Activated T-cell treated with anti-CD3 and anti-CD28 coated beads for 4 hours (primary cell): Measurements from ENCODE around the gene STK24.

Experiments
- DNase-seq: peaks from one replicate; pipeline ENCODE4 v3.0.0-alpha.2; 2020

STK24 gene

DNA sequence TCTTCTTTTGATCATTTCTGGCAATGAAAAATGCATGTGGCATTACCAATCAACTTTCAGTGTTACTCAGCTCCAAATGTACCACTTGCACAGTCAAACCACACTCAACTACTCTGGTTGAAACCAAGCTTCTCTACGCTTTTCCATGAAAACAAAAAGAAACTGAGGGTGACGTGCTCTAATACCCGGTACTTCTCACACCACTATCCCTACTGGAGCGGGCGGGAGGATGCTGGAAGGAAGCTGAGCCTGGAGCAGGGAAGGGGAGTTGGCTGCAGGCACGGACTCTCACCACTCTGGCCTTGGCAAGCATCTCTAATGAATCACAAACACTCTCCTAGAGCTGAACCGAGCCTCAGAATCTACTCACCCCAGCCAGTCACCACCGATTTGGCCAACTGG is 48.2 kb downstream of the STK24 start:
- no peak for DNase-seq

DNA sequence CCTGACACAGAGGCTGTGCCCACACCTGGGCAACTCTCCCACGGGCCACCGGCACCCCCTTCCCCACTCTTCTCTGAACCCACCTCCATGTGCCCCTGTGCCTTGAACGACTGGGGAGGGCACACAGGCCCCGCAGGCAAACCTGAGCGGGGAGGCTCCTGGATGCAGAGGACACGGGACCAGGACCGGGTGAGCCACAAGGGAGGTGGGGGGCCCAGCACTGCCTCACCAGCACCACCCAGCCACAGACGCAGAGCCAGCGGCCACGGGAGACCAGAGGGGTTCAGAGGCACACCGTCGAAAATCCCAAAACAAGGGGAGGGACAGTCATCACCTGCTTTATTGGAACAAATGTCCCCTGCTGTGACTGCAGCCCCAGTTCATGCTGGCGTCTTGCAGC is 49.4 kb downstream of the STK24 start:
- DNase-seq = no peak

DNA sequence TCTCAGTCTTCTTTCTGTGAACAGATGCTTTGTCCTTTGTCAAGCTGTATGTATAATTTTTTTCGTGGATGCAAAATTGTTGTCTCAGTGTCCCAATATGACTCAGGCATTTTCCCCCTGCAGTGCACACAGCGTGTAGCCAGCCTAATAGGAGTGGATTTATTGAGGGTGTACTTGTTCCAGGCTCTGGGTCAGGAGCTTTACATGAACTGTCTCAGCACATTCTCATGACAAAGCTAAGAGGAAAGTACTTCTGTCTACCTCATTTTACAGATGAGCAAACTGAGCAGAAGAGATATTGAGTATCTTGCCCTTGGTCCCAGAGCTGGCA is 50.8 kb downstream of the STK24 start:
- DNase-seq = no peak

DNA sequence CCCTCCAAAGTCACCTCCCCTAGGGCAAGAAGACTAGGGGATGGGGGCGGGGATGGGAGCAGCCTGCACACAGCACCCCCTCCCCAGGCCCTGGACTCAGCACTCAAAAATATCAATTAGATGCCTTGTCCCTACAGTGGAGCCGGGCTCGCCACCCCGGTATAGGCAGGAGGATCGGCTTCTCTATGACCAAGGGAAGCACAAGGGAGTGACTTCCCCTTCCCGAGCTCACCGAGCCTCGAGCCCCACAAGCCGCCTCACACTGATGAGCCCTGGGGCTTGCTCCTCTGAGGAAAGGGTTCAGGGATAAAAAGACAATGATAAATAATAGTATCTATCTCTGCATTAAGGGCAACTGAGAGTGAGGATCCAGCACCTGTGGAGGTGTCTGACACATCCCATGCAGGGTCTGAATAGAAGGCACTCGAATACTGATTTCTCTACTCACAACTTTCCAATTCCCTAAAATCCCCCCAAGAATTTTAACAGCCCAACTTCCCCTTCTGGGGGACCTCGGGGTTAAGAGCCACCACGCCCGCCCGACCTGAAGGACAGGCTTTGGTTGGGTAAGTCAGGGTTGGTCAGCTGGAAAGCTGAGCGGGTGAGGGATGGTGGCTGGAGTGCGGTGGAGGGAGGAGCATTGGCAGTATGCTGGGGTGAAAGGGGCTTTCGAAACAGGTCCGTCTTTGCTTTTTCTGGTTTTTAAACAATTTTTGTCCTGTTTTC is 51.3 kb downstream of the STK24 start:
- no peak for DNase-seq

DNA sequence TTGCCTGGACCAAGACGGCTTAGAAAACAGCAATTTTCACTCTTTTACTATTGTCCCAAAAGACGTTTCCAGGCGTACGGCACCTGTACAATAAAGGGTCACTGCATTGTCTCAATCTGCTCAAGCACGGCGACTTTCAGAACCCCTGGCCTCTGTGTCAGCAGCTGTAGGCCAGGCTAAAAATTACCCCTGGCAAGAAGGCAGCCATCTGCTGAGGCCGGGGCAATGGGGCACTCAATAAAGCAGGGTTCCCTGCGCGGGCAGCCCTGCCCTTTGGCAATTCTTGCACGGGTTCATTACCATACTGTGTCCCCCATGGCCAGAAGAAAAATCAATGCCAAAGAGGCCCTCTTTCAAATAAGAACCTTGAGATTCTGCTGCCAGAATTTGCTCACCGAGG is 52.1 kb downstream of the STK24 start:
- DNase-seq = no peak

DNA sequence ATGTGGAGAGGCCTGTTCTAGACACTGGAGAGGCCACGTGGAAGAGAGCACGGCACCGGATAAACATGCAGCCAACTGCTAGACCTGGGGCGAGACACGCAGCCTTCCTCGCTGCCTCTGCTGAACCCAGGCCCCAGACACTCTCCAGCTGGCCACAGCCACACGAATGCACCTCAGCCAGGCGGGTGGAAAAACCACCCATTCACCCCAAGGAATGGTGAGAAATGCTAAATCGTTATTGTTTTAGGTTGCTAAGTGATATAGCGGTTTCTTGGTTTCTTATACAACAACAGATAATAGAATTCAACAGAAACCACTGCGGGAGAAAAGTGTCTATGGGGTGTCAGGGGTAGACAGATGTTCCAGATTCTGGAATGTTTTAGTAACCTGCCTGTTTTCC is 52.5 kb downstream of the STK24 start:
- no peak for DNase-seq

DNA sequence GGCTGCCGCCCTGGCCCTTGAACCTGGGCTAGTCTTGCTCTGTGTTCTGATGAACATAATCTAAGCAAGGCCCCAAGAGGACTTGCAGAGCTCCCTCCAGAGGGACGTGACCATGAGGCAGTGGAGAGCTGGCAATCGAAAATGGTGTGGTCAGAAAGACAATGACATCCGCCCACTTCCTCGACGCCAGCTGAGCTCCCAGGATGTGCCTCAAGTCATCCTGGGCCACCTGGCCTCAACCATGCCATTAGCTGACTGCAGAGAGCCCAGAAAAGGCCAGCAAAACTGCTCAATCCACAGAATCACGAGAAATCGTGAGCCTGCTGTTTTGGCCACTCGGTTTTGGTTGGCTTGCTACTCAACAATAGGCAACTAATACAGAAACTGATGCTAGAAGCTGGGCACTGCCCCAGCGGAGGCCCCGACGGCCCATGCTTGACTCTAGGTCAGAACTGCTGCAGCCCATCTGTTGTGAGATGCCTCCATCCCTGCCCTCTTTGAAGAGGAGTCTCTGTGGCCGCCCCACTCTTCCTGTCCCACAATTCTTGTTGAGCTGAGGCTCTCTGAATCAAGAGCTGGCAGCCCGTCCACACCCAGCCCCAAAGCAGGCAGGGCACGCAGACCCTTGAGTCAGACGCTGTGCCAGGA is 53.3 kb downstream of the STK24 start:
- DNase-seq = no peak

DNA sequence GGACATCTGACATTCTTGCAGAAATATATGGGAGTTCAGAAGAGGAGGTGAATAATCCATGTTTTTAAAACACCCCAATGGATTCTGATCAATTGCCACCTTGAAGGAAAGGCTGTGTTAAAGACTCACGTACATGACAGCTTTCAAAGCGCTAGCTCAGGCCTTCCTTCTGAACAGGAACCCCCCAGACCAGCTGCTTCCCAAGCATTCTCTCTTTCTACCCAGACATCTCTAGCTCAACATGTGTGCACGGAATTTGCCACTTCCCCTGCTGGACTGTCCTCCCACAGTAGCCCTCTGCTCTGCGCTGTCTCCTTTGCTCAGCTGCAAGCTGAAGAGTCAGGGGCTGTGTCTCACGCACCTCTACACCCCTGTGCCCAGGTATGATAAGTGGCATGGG is 54.5 kb downstream of the STK24 start:
- no peak for DNase-seq

DNA sequence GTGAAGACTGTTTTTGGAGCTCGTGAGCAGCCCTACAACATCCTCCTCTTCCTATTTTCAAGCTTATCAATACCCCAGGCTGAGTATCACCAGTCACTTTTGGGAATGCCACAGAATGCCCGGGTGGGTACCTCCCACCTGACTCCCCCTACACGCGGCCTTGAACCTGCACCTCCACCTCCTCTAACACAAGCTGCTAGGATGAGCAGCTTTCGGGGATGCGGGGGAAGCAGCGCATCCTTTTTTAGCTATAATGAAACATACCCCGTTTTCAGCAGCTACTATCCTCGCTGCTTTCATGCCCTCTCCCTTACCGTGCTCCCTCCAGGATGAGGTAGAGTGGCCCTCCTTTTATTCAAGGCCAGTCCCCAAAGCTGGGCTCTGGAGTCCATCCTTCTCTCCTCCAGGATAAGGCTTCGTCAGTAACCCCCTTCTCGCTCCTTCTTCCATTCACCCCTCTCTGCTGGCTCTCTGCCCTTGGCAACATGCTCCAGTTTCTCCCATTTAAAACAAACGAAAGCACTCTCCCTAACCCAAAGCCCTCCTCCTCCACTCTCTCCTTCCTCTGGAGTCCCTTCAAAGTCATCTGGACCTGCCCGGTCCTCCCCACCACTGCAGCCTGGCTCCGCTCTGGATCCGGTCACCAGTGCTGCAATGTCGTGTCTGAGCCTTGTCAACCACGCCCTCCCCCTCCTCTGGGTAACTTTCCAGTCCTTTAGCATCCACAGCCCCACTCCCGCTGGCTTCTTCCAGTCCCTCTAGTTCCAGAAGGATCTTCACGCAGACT is 55.3 kb downstream of the STK24 start:
- DNase-seq = no peak

DNA sequence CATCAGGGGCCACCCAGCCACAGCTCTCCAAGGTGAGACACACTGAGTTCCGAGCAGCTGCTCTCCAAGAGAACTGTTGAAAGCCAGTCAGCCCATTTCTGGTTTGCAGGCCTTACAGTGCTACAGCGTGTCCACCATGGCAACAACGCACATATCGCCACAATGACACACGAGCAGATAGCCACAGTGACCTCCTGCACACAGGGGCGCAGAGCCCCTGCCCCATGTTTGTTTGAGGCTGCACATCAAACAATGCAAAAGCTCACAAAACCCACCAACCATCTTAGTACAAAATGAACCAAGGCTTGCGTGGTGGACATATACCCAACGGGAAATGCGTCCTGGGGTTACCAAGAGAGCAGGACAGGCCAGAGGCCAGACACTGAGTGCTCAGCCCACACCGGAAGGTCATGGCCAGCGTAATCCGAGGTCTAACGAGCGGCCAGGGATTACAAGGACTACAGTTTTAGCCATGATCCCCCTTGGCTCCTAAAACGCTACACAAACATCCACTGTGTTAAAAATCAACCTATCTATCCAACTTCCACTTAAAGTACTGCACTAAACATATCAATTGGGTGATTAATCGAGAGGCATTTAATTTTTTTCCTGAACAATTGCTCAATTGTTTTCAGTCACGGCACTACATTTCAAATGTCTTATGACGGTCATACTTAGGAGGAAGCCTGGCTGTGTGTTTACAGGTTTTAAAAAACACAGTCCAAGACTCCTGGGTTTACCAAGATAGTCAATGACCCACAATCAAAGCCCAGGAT is 56.0 kb downstream of the STK24 start:
- no peak for DNase-seq

DNA sequence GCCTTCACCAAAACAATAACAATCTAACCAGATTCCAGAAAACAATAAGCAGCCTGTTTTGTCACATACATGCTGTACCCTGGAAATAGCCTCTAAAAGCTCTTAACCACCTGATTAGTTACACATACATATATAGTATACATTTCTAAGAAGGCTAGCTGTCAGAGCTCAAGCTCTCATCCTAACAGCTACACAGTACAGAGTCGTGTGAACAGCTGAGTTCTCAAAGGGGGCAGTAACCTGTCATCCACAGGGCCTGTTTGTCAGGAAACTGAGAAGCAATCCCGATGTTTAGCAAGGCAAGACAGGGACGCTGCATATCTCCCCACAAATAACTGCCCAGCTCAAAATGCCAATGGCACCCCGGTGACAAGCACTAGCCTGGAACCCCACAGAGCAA is 56.9 kb downstream of the STK24 start:
- DNase-seq = no peak

DNA sequence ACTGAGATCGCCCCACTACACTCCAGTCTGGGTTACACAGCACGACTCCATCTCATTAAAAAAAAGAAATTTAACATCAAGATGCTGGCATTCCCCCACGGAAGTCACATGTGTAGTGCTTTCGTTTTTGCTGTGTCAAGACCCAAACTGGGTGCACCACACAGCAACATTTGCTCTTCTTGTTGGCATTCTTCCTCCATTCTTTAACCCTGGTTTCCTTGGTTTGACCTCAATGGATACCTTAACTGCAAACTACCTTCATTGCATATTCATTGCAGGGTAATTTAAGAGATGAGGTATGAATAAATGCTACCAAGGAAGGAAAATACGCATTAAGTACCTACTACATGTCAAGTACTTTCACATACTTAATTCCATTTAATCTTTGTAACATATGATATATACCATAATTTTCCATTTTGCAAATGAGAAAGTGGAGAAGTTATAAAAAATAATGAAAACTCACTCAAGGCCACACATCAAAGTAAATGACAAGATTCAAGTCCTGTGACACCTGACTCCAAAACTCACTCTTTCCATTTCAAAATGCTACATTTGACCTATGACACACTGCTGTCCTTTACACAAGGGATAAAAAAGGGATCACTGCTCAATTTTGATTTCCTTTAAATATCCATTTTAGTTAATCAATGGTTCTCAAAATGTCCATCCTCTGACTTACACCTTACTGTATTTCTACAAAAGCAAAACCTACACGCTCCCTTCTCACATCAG is 59.2 kb downstream of the STK24 start:
- DNase-seq = no peak

DNA sequence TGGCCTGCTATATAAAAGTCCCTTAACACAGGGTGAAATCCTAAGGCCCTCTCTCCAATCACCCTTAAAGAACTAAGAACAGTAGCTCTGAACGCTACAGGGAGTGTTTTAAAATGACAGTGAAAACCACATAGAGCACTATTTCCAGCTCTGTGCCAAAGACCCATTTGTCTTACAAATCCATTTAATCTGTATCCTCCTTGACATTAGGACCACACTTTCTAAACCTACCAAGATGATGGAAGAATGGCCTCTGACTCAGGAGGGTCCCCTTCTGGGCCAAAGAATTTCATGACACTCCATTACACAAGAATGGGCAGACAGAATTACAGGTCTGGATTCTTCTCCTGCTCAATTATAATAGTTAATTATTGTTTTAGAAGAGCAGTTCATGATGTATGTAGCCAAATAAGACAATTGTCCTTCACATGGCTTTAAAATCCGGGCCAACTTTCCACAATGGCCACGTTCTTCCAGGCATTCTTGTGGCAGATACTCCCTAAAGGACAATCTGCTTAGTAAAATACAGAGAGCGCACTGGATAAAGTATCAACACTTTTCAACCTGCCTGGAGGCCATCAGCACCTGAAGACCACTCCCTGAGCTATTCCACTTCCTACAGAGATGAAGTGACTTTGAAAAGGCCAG is 61.0 kb downstream of the STK24 start:
- DNase-seq = no peak

DNA sequence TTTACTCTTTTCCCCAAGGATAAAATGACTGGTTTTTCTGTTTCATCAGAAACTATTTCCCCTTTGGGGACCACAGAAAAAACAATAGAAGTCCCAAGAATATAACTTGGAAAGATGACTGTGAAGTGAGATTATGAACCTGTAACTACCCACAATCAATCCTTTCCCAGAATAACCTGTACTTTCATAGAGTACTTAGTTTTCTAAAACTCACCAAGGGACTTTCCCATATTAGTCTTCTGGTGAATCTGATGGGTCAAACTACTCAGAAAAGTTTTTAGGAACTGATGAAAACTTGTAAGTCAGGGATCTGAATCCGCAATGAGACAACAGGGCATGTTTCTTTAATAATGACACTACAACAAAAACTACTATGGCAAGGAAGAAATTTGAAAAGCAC is 62.6 kb downstream of the STK24 start:
- DNase-seq = no peak

DNA sequence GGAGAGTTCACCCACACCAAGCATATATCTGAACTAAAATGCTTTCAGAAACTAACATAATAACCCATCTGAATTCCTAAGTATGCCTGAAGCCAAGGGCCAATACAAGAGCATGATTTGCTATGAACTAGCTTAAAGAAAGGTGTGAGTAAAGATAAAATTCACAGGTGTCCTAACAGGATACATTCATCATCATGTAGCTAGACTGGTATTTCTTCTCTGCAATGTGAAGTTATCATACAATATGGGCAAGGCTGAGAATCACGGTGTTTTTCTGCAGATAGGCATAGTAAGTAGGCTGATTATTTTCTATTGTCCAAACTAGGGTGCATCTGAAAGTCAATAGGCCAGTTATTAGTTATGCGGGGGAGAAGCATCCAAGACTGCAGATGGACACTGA is 63.1 kb downstream of the STK24 start:
- no peak for DNase-seq

DNA sequence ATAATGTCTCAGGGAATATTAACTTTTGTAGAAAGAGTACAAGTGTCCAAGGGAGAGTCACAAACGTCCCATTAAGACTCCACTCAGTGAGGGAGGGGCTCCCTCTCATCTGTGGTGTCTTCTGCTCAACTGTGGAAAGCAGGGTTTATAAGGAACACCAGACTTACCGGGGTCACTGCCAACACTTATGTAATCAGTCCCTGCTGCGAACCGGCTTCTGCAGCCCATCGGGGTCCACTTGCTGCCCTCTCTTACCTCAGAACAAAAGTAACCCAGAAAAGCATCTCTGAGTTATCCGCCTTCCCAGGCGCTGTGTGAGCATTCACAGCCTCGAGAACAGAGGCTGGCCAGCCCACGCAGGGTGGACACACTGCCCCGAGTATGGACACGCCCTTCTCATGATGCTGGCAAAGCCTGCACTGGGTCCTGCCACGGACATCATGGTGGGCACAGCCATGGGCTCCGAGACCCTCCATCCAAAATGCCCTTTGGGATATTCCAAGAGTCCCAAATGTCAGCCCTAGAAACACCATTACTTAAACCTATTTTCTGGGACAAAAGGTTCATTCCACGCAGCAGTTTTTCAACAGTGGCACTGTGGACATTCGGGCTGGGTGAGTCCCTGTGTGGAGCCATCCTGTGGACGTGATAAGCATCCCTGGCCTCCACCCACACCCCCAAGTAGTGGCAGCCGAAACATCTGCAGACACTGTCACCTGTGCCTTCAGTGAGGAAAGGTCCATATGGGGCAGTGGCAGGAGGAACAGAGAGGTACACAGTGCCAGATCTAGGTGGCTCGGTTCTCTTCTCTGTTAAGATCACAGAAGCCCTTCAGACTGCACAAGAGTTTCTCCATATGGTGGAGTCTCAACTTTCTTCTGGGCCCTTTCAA is 63.9 kb downstream of the STK24 start:
- no peak for DNase-seq

DNA sequence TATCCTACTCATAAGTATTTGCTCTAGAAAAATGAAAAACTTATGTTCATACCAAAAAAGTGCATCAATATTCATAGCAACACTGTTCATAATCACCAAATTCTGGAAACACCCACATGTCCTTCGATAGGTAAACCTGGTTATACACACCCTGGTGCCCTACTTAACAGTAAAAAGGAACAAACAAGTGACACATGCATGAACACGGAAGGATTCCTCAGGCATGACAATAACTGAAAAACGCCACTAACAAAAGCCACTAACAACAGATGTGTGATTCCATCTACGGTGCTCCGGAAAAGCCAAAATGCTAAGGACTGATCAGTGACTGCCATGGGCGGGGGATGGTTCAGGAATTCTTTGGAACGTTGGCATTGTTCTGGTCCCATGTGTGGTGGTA is 65.5 kb downstream of the STK24 start:
- DNase-seq = no peak

DNA sequence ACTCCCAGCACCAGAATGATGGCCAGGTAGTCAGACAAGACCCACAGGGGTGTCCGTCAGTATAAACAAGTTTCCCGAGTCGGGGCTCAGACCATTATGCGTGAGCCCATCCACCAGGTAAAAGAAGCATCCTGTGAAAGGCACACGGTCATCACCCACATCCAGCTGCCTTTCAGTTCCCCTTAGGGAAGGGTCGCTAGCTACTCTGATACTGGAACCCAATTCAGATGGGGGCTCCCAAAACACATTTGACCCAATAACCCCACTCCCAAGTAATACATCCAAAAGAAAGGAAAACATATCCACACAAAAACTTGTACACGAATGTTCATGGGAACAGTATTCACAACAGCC is 66.8 kb downstream of the STK24 start:
- no peak for DNase-seq

DNA sequence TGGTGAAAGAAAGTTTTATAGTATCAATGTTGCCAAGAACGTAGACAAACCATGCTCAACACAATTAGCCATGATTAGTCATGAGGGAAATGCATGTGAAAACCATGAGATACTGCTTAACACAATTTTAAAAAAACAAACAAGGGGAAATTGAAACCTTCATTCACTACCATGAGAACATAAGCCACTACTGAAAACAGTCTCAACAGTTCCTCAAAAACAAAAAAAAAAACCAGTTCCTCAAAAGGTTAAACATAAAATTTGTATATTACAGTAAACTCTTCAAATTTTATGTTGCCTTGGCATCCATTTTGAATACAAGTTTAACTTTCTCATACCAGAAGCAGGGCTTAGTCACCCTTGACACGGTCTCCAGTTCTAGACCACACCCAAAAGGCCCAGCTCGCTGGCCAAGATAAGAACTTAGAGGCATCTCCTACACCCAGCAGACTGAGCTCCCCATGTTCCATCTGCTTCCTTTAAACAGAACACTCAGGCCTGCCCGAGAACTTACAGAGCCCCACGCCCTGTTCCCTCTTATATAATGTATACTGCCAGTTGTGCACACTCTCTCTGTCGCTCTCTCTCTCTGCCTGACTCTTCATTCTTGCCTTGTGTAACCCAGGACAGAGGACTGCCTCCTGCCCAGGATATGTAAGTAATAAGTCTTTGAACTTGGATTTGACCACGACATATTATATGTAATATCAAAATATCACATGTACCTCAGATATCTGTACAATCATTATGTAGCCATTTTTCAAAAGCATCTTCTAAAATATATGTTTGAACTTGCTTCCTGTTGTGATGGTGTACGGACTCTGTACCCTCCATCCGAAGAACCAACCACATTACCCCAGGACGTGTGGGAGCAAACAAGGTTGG is 67.4 kb downstream of the STK24 start:
- peak; percentile 16 for DNase-seq

DNA sequence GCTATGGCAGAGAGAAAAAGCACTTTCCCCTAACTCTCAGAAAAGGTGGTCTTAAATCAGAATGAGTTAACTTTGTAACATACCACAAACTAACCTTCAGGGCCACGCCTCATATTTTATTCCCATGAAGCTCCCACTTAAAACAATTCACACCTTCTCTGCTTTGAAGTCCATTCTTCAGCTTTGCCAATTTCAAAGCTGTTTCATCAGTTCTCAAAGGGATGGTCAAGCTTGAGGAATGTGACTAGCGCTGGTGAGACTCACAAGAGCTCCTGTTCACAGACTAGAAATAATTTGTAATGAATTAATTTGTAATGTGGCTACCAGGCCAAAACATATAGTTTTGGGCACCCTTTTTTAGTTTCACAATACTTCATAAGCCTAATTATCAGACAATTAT is 68.2 kb downstream of the STK24 start:
- no peak for DNase-seq
